A172 (cell line): ENCODE data around the gene NCS1. TPM values are rescaled to one million over a fixed set of nuclear protein-coding genes. Genes with fewer than 3 reads are reported as not detected.

Source experiments
- DNase-seq: peaks from one replicate; pipeline ENCODE4 v3.0.0-alpha.2; 2015; ENCODE audit warnings: low spot score
- total RNA-seq: library from RNA; depleted of rRNA; stranded (reverse); fragments of >200 nt; shearing (Covaris generic); gene quantifications from 2 replicates; pipeline ENCODE4 v1.2.3, GENCODE V29; 2014; rRNA removed

Gene NCS1
- total RNA-seq, result 42.6 and 43.2 TPM in 2 replicates

- no peak for DNase-seq
These were observed at the start of gene NCS1 for GRCh38 chr9:130172161-130172857. TSS of gene NCS1 (plus strand) at chr9:130172404. CDS start at chr9:130172664, 260 bp downstream.

- no peak for DNase-seq
These were observed 49.7 kb upstream of the NCS1 start for GRCh38 chr9:130122456-130122855.

- no peak for DNase-seq
These were observed 47.9 kb upstream of the NCS1 start for GRCh38 chr9:130124085-130124860.

GRCh38 chr9:130126721-130127433 lies 45.3 kb upstream of the NCS1 start:
- no peak for DNase-seq

- peak; percentile 2 for DNase-seq
These were observed 44.0 kb upstream of the NCS1 start for GRCh38 chr9:130128251-130128650.

GRCh38 chr9:130128733-130129431 lies 43.3 kb upstream of the NCS1 start:
- peak; percentile 37 for DNase-seq

GRCh38 chr9:130129432-130130061 lies 42.7 kb upstream of the NCS1 start:
- no peak for DNase-seq

GRCh38 chr9:130132746-130133145 lies 39.5 kb upstream of the NCS1 start:
- no peak for DNase-seq

GRCh38 chr9:130137081-130137640 lies 35.0 kb upstream of the NCS1 start:
- DNase-seq, result no peak

GRCh38 chr9:130137641-130138081 lies 34.5 kb upstream of the NCS1 start:
- DNase-seq, result no peak

- DNase-seq, result peak; percentile 67
These were observed 34.0 kb upstream of the NCS1 start for GRCh38 chr9:130138171-130138653.

GRCh38 chr9:130138791-130139190 lies 33.4 kb upstream of the NCS1 start:
- peak; percentile 37 for DNase-seq

GRCh38 chr9:130139251-130139650 lies 33.0 kb upstream of the NCS1 start:
- DNase-seq, result no peak

GRCh38 chr9:130140706-130141105 lies 31.5 kb upstream of the NCS1 start:
- no peak for DNase-seq

- no peak for DNase-seq
These were observed 30.1 kb upstream of the NCS1 start for GRCh38 chr9:130142056-130142455.

GRCh38 chr9:130142641-130143040 lies 29.6 kb upstream of the NCS1 start:
- no peak for DNase-seq

- no peak for DNase-seq
These were observed 28.8 kb upstream of the NCS1 start for GRCh38 chr9:130143279-130143893.

- DNase-seq, result peak; percentile 8
These were observed 28.2 kb upstream of the NCS1 start for GRCh38 chr9:130143958-130144366.

- no peak for DNase-seq
These were observed 27.5 kb upstream of the NCS1 start for GRCh38 chr9:130144703-130145102.

- no peak for DNase-seq
These were observed 26.5 kb upstream of the NCS1 start for GRCh38 chr9:130145658-130146057.
